ENCODE results near the gene SMAD7. TPM values are rescaled to one million over a fixed set of nuclear protein-coding genes. Genes with fewer than 3 reads are reported as not detected.

SMAD7 gene
- total RNA-seq, 2 experiments from 2014 or later: 17.4 to 18.1 TPM

GRCh38 chr18:48993586-48993985, 42.8 kb upstream of the SMAD7 start:
- Mint-ChIP-seq H3K36me3 (ENCODE audit: low read depth) (no peaks in the 10 kb centered on the region), H3K27ac (no peak overlapping the region), H3K9me3 (no peaks in the 10 kb centered on the region), H3K4me1 (ENCODE audit: low read depth) (peaks cover 15% of the 10 kb centered on the region), H3K4me3 (no peak overlapping the region), H3K27me3 (no peaks in the 10 kb centered on the region)
- DNase-seq (no peak), ATAC-seq (no peak)
- no peak for TF ChIP-seq CTCF (IDR thresholded peaks at IDR 0.05)
- intact Hi-C loops (cut with micrococcal nuclease): no loop called here
- POLR2A ChIA-PET: no interaction called here
- CTCF ChIA-PET: interaction anchor here (1.1 kb wide), 1 partner anchor 317 kb away, joined by 3 read pairs; no protein-coding TSS in a partner anchor

- no peak for DNase-seq
- CTCF ChIA-PET: interaction anchor here (1.1 kb wide), 1 partner anchor 316 kb away, joined by 3 read pairs; no protein-coding TSS in a partner anchor
- ATAC-seq: no peak
- peaks cover 15% of the 10 kb centered on the region for H3K4me1 Mint-ChIP-seq (ENCODE audit: low read depth)
- no peak overlapping the region for H3K4me3 Mint-ChIP-seq
- H3K27ac Mint-ChIP-seq: no peak overlapping the region
- H3K27me3 Mint-ChIP-seq: no peaks in the 10 kb centered on the region
- no peaks in the 10 kb centered on the region for H3K36me3 Mint-ChIP-seq (ENCODE audit: low read depth)
- no peak for TF ChIP-seq CTCF (IDR thresholded peaks at IDR 0.05)
- POLR2A ChIA-PET: no interaction called here
- no peaks in the 10 kb centered on the region for H3K9me3 Mint-ChIP-seq
- intact Hi-C loops (cut with micrococcal nuclease): no loop called here
Measured at GRCh38 chr18:48992791-48993555, 42.2 kb upstream of the SMAD7 start.

- POLR2A ChIA-PET: no interaction called here
- DNase-seq (no peak), ATAC-seq (no peak)
- H3K4me3 Mint-ChIP-seq: no peak overlapping the region
- CTCF ChIA-PET: no interaction called here
- H3K4me1 Mint-ChIP-seq (ENCODE audit: low read depth): peaks cover 6% of the 10 kb centered on the region
- H3K27ac Mint-ChIP-seq: no peak overlapping the region
- no peak for TF ChIP-seq CTCF (IDR thresholded peaks at IDR 0.05)
- H3K36me3 Mint-ChIP-seq (ENCODE audit: low read depth): no peaks in the 10 kb centered on the region
- H3K9me3 Mint-ChIP-seq: no peaks in the 10 kb centered on the region
- intact Hi-C loops (cut with micrococcal nuclease): no loop called here
- no peaks in the 10 kb centered on the region for H3K27me3 Mint-ChIP-seq
Measured at GRCh38 chr18:48992133-48992532, 41.4 kb upstream of the SMAD7 start.

GRCh38 chr18:48991676-48992075, 40.9 kb upstream of the SMAD7 start:
- Mint-ChIP-seq H3K4me3 (no peak overlapping the region), H3K27me3 (no peaks in the 10 kb centered on the region), H3K4me1 (ENCODE audit: low read depth) (peaks cover 2% of the 10 kb centered on the region), H3K36me3 (ENCODE audit: low read depth) (no peaks in the 10 kb centered on the region), H3K27ac (no peak overlapping the region), H3K9me3 (no peaks in the 10 kb centered on the region)
- TF ChIP-seq CTCF (IDR thresholded peaks at IDR 0.05): no peak
- ChIA-PET POLR2A (no interaction called here), CTCF (no interaction called here)
- intact Hi-C loops (cut with micrococcal nuclease): no loop called here
- ATAC-seq: no peak
- DNase-seq: no peak

- H3K27me3 Mint-ChIP-seq: no peaks in the 10 kb centered on the region
Measured at GRCh38 chr18:48991319-48991660, 40.5 kb upstream of the SMAD7 start.

More at GRCh38 chr18:48991319-48991660, 40.5 kb upstream of the SMAD7 start:
- Mint-ChIP-seq H3K36me3 (ENCODE audit: low read depth) (no peaks in the 10 kb centered on the region), H3K4me3 (no peak overlapping the region), H3K27ac (no peak overlapping the region), H3K9me3 (no peaks in the 10 kb centered on the region), H3K4me1 (ENCODE audit: low read depth) (no peaks in the 10 kb centered on the region)
- ChIA-PET CTCF (no interaction called here), POLR2A (no interaction called here)
- TF ChIP-seq CTCF (IDR thresholded peaks at IDR 0.05): no peak
- DNase-seq (no peak), ATAC-seq (no peak)
- intact Hi-C loops (cut with micrococcal nuclease): no loop called here

Measured in activated CD8-positive, alpha-beta T cell treated with anti-CD3 and anti-CD28 coated beads for 36 hours (primary cell).